Vagina (tissue), 2 donors: ENCODE measurements around the gene IFT57.

ENCODE experiments used
- CTCF ChIP-seq, 3 experiments: fragments of 450-650 bp in 2 of 3; fragments of 200-600 bp in 1 of 3; sonication (generic) in 1 of 3; IDR thresholded peaks; one replicate each; pipeline ENCODE4 v1.5.1; 2017 to 2019; ENCODE audit warnings: antibody characterized with exemption in 3 of 3, mild to moderate bottlenecking in 2 of 3, moderate library complexity in 2 of 3
- POLR2A ChIP-seq, 2 donors: fragments of 450-650 bp; IDR thresholded peaks; one replicate each; pipeline ENCODE4 v1.6.1; 2017; ENCODE audit warnings: antibody characterized with exemption in 2 of 2, mild to moderate bottlenecking in 2 of 2, moderate library complexity in 2 of 2
- POLR2AphosphoS5 ChIP-seq, 2 donors: sonication (generic); formaldehyde crosslinking; IDR thresholded peaks; one replicate each; pipeline ENCODE4 v1.9.0; 2017; ENCODE audit warnings: antibody characterized with exemption in 2 of 2, mild to moderate bottlenecking in 2 of 2, low read depth in 1 of 2; ENCODE audit not compliant: insufficient read depth in 1 of 2

DNA sequence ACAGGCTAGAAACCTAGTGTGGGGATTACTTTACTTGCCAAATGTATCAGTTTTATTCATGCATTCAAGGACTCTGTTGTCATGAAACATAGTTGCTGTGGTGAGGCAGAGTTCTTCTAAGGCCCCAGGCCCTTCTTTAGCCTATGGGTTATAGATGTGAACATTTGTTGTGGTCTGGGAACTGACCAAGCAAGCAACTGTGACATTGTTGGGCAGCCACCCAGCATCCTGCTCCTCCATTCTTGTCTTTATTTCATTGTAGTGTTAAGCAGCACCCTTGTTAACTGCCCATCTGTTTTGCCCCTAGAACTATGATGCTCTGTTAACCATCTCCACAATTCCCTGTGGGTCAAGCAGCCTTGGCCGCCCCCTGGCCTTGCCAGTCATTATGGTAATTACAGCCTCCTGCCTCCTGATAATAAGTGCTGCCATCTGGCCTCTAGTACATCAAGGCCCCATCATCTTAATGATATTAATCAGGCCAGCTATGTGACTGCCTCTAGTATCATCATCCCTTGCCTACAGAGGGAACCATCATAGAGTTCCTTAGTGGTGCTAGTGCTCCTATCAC, 12.2 kb upstream of the IFT57 start:
- TF ChIP-seq CTCF (IDR thresholded peaks at IDR 0.05) (no peak), POLR2A (IDR thresholded peaks at IDR 0.05) (no peak), POLR2AphosphoS5 (IDR thresholded peaks at IDR 0.05; ENCODE audit: insufficient read depth in 1 of 2, low read depth in 1 of 2) (no peak)
